Fibroblast of skin of abdomen (primary cell): ENCODE measurements around the gene ACCS. TPM values are rescaled to one million over a fixed set of nuclear protein-coding genes. Genes with fewer than 3 reads are reported as not detected.

Experiments
- DNase-seq: peaks from one replicate; pipeline ENCODE4 v3.0.0-alpha.2; 2013
- polyA plus RNA-seq, 2 experiments: library from polyadenylated mRNA; unstranded; fragments of 120-200 nt; gene quantifications; one replicate each; pipeline ENCODE4 v1.2.1, GENCODE V29; 2013; ENCODE audit not compliant: insufficient read length in 2 of 2

ACCS gene
- polyA plus RNA-seq (2013, experiment 1 of 2; ENCODE audit: insufficient read length), result 15.2 TPM
- polyA plus RNA-seq (2013, experiment 2 of 2; ENCODE audit: insufficient read length), result 13.4 TPM

GRCh38 chr11:44065841-44066731 lies at the start of gene ACCS:
Gene ACCS (plus strand): TSS chr11:44066270. CDS start chr11:44067628, 1,358 bp downstream.
- DNase-seq, result peak; percentile 93

- peak; percentile 43 for DNase-seq
Measured at GRCh38 chr11:44016546-44017442, 49.3 kb upstream of the ACCS start.

- peak; percentile 22 for DNase-seq
Measured at GRCh38 chr11:44017443-44018126, 48.5 kb upstream of the ACCS start.

- DNase-seq, result no peak
Measured at GRCh38 chr11:44018127-44018521, 47.9 kb upstream of the ACCS start.

- DNase-seq, result peak; percentile 76
Measured at GRCh38 chr11:44018829-44019228, 47.2 kb upstream of the ACCS start.

GRCh38 chr11:44024977-44025376 lies 41.1 kb upstream of the ACCS start:
- no peak for DNase-seq

GRCh38 chr11:44025727-44026126 lies 40.3 kb upstream of the ACCS start:
- DNase-seq, result no peak

- DNase-seq, result no peak
Measured at GRCh38 chr11:44028401-44028800, 37.7 kb upstream of the ACCS start.

- DNase-seq, result no peak
Measured at GRCh38 chr11:44028816-44029506, 37.1 kb upstream of the ACCS start.

GRCh38 chr11:44029507-44029845 lies 36.6 kb upstream of the ACCS start:
- no peak for DNase-seq

GRCh38 chr11:44029977-44030911 lies 35.8 kb upstream of the ACCS start:
- peak; percentile 60 for DNase-seq

- no peak for DNase-seq
Measured at GRCh38 chr11:44030996-44031395, 35.1 kb upstream of the ACCS start.

GRCh38 chr11:44031549-44031948 lies 34.5 kb upstream of the ACCS start:
- no peak for DNase-seq

- DNase-seq, result peak; percentile 66
Measured at GRCh38 chr11:44032299-44033085, 33.6 kb upstream of the ACCS start.

- DNase-seq, result no peak
Measured at GRCh38 chr11:44033411-44033850, 32.6 kb upstream of the ACCS start.

- DNase-seq, result no peak
Measured at GRCh38 chr11:44033856-44034255, 32.2 kb upstream of the ACCS start.

GRCh38 chr11:44034639-44035038 lies 31.4 kb upstream of the ACCS start:
- no peak for DNase-seq

GRCh38 chr11:44036811-44037657 lies 29.0 kb upstream of the ACCS start:
- DNase-seq, result peak; percentile 85

- no peak for DNase-seq
Measured at GRCh38 chr11:44037658-44037998, 28.4 kb upstream of the ACCS start.
